Nephron progenitor cell (in vitro differentiated cells): ENCODE data around the gene NCK2.

Experiments used
- DNase-seq: peaks from one replicate; pipeline ENCODE4 v3.0.0; 2021
- H3K27ac Mint-ChIP-seq: 2 replicates; pipeline ENCODE4 v1.8.0; 2021; ENCODE audit warnings: mild to moderate bottlenecking, moderate library complexity, mixed read lengths
- H3K27me3 Mint-ChIP-seq: 2 replicates; pipeline ENCODE4 v1.8.0; 2021; ENCODE audit warnings: mild to moderate bottlenecking, low read depth, mixed read lengths; ENCODE audit not compliant: poor library complexity
- H3K36me3 Mint-ChIP-seq: 2 replicates; pipeline ENCODE4 v1.8.0; 2021; ENCODE audit warnings: low read depth, mixed read lengths
- H3K4me1 Mint-ChIP-seq: 2 replicates; pipeline ENCODE4 v1.8.0; 2021; ENCODE audit warnings: mixed read lengths
- H3K4me3 Mint-ChIP-seq: 2 replicates; pipeline ENCODE4 v1.8.0; 2021; ENCODE audit warnings: mild to moderate bottlenecking, moderate library complexity, mixed read lengths
- H3K9me3 Mint-ChIP-seq: 2 replicates; pipeline ENCODE4 v1.8.0; 2021; ENCODE audit warnings: mild to moderate bottlenecking, moderate library complexity, mixed read lengths
- CTCF ChIP-seq: fragments of 200-600 bp; sonication (generic); IDR thresholded peaks from 2 replicates; pipeline ENCODE4 v1.5.0; 2021; ENCODE audit warnings: antibody characterized with exemption

Gene NCK2

GRCh38 chr2:105890111-105890510 is 145.4 kb downstream of the NCK2 start:
- H3K27me3 Mint-ChIP-seq, result no peaks in the 10 kb centered on the region
- no peak for TF ChIP-seq CTCF
- H3K4me1 Mint-ChIP-seq, result peaks cover 10% of the 10 kb centered on the region
- peaks cover 76% of the 10 kb centered on the region for H3K36me3 Mint-ChIP-seq
- H3K4me3 Mint-ChIP-seq, result no peak overlapping the region
- peaks cover 29% of the 10 kb centered on the region for H3K9me3 Mint-ChIP-seq
- no peak for DNase-seq
- no peak overlapping the region for H3K27ac Mint-ChIP-seq

- TF ChIP-seq CTCF, result no peak
- Mint-ChIP-seq H3K9me3 (peaks cover 29% of the 10 kb centered on the region), H3K27me3 (no peaks in the 10 kb centered on the region), H3K27ac (peak overlapping the region; percentile 71), H3K4me3 (no peak overlapping the region), H3K36me3 (peaks cover 77% of the 10 kb centered on the region), H3K4me1 (peaks cover 10% of the 10 kb centered on the region)
- no peak for DNase-seq
These were observed 146.1 kb downstream of the NCK2 start for GRCh38 chr2:105890856-105891255.

GRCh38 chr2:105893011-105893995 is 148.6 kb downstream of the NCK2 start:
- TF ChIP-seq CTCF, result no peak
- H3K36me3 Mint-ChIP-seq, result peaks cover 71% of the 10 kb centered on the region
- H3K4me3 Mint-ChIP-seq, result no peak overlapping the region
- DNase-seq, result no peak
- peaks cover 27% of the 10 kb centered on the region for H3K9me3 Mint-ChIP-seq
- no peaks in the 10 kb centered on the region for H3K27me3 Mint-ChIP-seq
- peaks cover 10% of the 10 kb centered on the region for H3K4me1 Mint-ChIP-seq
- H3K27ac Mint-ChIP-seq, result peak overlapping the region; percentile 87

GRCh38 chr2:105894327-105894944 is 149.7 kb downstream of the NCK2 start:
- no peak for TF ChIP-seq CTCF
- H3K27me3 Mint-ChIP-seq, result no peaks in the 10 kb centered on the region
- no peak overlapping the region for H3K27ac Mint-ChIP-seq
- no peak overlapping the region for H3K4me3 Mint-ChIP-seq
- DNase-seq, result no peak
- H3K9me3 Mint-ChIP-seq, result peaks cover 32% of the 10 kb centered on the region
- peaks cover 73% of the 10 kb centered on the region for H3K36me3 Mint-ChIP-seq
- H3K4me1 Mint-ChIP-seq, result peaks cover 10% of the 10 kb centered on the region

- Mint-ChIP-seq H3K27me3 (no peaks in the 10 kb centered on the region), H3K4me3 (no peak overlapping the region), H3K36me3 (peaks cover 73% of the 10 kb centered on the region), H3K9me3 (peaks cover 46% of the 10 kb centered on the region), H3K4me1 (peaks cover 1% of the 10 kb centered on the region), H3K27ac (no peak overlapping the region)
- no peak for DNase-seq
- TF ChIP-seq CTCF, result no peak
These were observed 151.5 kb downstream of the NCK2 start for GRCh38 chr2:105895990-105896764.
